Measurements from ENCODE around the gene USP48.
"Not testable (repeated sequence)": the region's sequence is repeated elsewhere in the genome, so short reads cannot be mapped to it uniquely, and the experiment has no call there.

The USP48 gene

GRCh38 chr1:21774835-21775549, 8.0 kb downstream of the USP48 start:
- no peak for DNase-seq

GRCh38 chr1:21773585-21773984, 9.4 kb downstream of the USP48 start:
- no peak for DNase-seq

GRCh38 chr1:21771672-21772071, 11.3 kb downstream of the USP48 start:
- DNase-seq = not testable (repeated sequence)

- not testable (repeated sequence) for DNase-seq
Observed at GRCh38 chr1:21770602-21771001, 12.3 kb downstream of the USP48 start.

- no peak for DNase-seq
Observed at GRCh38 chr1:21770201-21770600, 12.7 kb downstream of the USP48 start.

GRCh38 chr1:21767106-21767505, 15.8 kb downstream of the USP48 start:
- not testable (repeated sequence) for DNase-seq

GRCh38 chr1:21766210-21766609, 16.7 kb downstream of the USP48 start:
- DNase-seq = no peak

GRCh38 chr1:21764615-21765423, 18.1 kb downstream of the USP48 start:
- DNase-seq = peak; percentile 5

GRCh38 chr1:21763694-21764419, 19.1 kb downstream of the USP48 start:
- no peak for DNase-seq

GRCh38 chr1:21763236-21763635, 19.7 kb downstream of the USP48 start:
- DNase-seq = no peak

GRCh38 chr1:21762022-21762404, 20.9 kb downstream of the USP48 start:
- DNase-seq = no peak

GRCh38 chr1:21761052-21761451, 21.9 kb downstream of the USP48 start:
- DNase-seq = no peak

- DNase-seq = no peak
Observed at GRCh38 chr1:21759818-21760217, 23.1 kb downstream of the USP48 start.

- no peak for DNase-seq
Observed at GRCh38 chr1:21759182-21759581, 23.8 kb downstream of the USP48 start.

GRCh38 chr1:21758614-21759013, 24.3 kb downstream of the USP48 start:
- DNase-seq = no peak

- DNase-seq = no peak
Observed at GRCh38 chr1:21756393-21757089, 26.4 kb downstream of the USP48 start.

- no peak for DNase-seq
Observed at GRCh38 chr1:21755067-21755466, 27.9 kb downstream of the USP48 start.

- DNase-seq = no peak
Observed at GRCh38 chr1:21754583-21754982, 28.4 kb downstream of the USP48 start.

- DNase-seq = no peak
Observed at GRCh38 chr1:21752186-21752585, 30.8 kb downstream of the USP48 start.

- no peak for DNase-seq
Observed at GRCh38 chr1:21751281-21751680, 31.7 kb downstream of the USP48 start.

- no peak for DNase-seq
Observed at GRCh38 chr1:21750841-21751240, 32.1 kb downstream of the USP48 start.

GRCh38 chr1:21749859-21750468, 33.0 kb downstream of the USP48 start:
- DNase-seq = no peak

GRCh38 chr1:21749109-21749508, 33.8 kb downstream of the USP48 start:
- no peak for DNase-seq
